PFSK-1 (cell line): ENCODE results near the gene RANBP3.

Source experiments
- FOXP2 ChIP-seq: optimal IDR thresholded peaks from 2 replicates; pipeline ENCODE3; 2011; ENCODE audit warnings: borderline replicate concordance, control low read depth, inconsistent platforms; ENCODE audit not compliant: insufficient read depth; ENCODE audit errors: extremely low read length, extremely low read depth
- POLR2AphosphoS5 ChIP-seq: IDR thresholded peaks from 2 replicates; pipeline ENCODE4 v1.6.1; 2012; ENCODE audit warnings: low read depth, mild to moderate bottlenecking, control low read depth, low read length, moderate library complexity
- SIN3A ChIP-seq: IDR thresholded peaks from 2 replicates; pipeline ENCODE4 v1.6.1; 2012; ENCODE audit warnings: mild to moderate bottlenecking, low read length, moderate library complexity, borderline replicate concordance; ENCODE audit not compliant: insufficient read depth
- TAF1 ChIP-seq: IDR thresholded peaks from 2 replicates; pipeline ENCODE4 v1.6.1; 2012; ENCODE audit warnings: low read length, control low read depth, borderline replicate concordance; ENCODE audit not compliant: insufficient read depth
- TF ChIP-seq, protein P1 (sequence below), 2 experiments: IDR thresholded peaks; 2 replicates each; pipeline versions ENCODE4 v1.6.1 to v1.8.0; 2011 to 2012; ENCODE audit warnings: low read depth in 2 of 2, low read length in 2 of 2, control low read depth in 1 of 2, inconsistent platforms in 1 of 2, mild to moderate bottlenecking in 1 of 2, moderate library complexity in 1 of 2; ENCODE audit not compliant: insufficient read depth in 1 of 2

The RANBP3 gene

DNA sequence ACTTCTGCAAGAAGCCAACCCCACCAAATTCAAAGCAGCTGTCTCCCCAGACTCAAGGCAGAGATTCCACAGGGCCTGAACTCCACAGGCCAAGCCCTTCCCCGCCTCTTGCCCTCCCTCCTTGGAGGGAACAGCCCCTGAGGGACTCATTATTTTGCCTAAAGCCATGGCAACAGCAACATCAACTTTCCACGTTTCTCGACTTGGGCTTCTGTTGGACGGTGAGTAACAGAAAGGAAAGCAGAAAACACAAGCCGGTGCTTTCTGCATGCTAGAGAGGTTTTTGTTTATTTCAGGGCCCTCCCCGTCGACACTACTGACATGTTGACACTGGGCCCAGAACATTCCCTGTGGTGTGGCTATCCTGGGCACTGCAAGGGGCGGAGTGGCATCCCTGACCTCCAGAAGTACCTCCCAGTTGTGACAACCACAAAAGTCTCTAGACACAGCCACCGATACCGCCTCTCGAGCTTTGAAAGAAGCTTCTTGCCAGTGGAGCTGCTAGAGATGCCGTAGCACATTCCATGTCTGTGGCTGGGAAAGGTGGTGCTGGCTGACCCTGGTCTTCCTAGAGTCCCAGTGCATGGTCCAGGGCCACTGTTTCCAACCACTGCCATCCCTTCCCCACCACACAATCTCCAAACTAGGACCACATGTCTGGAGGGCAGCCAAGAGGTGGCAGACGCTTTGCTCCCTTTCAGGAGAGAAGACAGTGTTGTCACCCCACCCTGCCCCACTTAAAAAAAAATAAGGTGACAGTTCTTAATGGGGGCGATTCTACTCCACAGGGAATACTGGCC, 51.1 kb downstream of the RANBP3 start:
- no peak for TF ChIP-seq TAF1
- TF ChIP-seq FOXP2, result no peak
- TF ChIP-seq SIN3A, result no peak
- TF ChIP-seq, protein P1, sequence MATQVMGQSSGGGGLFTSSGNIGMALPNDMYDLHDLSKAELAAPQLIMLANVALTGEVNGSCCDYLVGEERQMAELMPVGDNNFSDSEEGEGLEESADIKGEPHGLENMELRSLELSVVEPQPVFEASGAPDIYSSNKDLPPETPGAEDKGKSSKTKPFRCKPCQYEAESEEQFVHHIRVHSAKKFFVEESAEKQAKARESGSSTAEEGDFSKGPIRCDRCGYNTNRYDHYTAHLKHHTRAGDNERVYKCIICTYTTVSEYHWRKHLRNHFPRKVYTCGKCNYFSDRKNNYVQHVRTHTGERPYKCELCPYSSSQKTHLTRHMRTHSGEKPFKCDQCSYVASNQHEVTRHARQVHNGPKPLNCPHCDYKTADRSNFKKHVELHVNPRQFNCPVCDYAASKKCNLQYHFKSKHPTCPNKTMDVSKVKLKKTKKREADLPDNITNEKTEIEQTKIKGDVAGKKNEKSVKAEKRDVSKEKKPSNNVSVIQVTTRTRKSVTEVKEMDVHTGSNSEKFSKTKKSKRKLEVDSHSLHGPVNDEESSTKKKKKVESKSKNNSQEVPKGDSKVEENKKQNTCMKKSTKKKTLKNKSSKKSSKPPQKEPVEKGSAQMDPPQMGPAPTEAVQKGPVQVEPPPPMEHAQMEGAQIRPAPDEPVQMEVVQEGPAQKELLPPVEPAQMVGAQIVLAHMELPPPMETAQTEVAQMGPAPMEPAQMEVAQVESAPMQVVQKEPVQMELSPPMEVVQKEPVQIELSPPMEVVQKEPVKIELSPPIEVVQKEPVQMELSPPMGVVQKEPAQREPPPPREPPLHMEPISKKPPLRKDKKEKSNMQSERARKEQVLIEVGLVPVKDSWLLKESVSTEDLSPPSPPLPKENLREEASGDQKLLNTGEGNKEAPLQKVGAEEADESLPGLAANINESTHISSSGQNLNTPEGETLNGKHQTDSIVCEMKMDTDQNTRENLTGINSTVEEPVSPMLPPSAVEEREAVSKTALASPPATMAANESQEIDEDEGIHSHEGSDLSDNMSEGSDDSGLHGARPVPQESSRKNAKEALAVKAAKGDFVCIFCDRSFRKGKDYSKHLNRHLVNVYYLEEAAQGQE (IDR thresholded peaks at IDR 0.05; ENCODE audit: insufficient read depth in 1 of 2, low read depth in 2 of 2, low read length in 2 of 2), result no peak
- TF ChIP-seq POLR2AphosphoS5, result no peak

- TF ChIP-seq, protein P1 (IDR thresholded peaks at IDR 0.05; ENCODE audit: insufficient read depth in 1 of 2, low read depth in 2 of 2, low read length in 2 of 2), result no peak
- TF ChIP-seq POLR2AphosphoS5, result no peak
- TF ChIP-seq TAF1, result no peak
- TF ChIP-seq FOXP2, result no peak
- TF ChIP-seq SIN3A, result no peak
Observed at GRCh38 chr19:5925830-5926427, 52.0 kb downstream of the RANBP3 start.

DNA sequence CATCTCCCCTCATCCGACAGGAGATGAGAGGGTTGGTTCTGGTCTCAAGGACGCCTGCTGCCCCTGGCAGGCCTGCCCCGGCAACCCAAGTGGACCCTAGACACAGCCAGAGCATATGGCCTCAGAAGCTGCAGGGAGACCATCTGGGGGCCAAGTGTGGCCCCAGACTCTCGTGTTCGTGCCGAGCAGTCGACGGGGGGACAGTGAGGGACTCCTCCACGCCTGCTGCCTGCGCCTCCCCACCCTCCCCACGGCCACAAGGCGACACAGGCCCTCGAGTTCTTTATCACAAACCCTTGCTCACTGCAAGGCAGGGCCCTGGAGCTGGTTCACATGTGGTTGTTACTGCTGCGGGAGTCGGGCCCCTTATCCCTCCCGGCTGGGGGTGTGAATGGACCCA, 54.6 kb downstream of the RANBP3 start:
- TF ChIP-seq FOXP2 (no peak), POLR2AphosphoS5 (no peak)
- TF ChIP-seq, protein P1 (IDR thresholded peaks at IDR 0.05; ENCODE audit: insufficient read depth in 1 of 2, low read depth in 2 of 2, low read length in 2 of 2), result no peak

- no peak for TF ChIP-seq FOXP2
- no peak for TF ChIP-seq TAF1
- TF ChIP-seq SIN3A, result no peak
- TF ChIP-seq POLR2AphosphoS5, result no peak
- TF ChIP-seq, protein P1 (IDR thresholded peaks at IDR 0.05; ENCODE audit: insufficient read depth in 1 of 2, low read depth in 2 of 2, low read length in 2 of 2), result no peak
Observed at GRCh38 chr19:5922161-5922545, 55.8 kb downstream of the RANBP3 start.
